Thyroid gland (tissue), 4 donors: Measurements from ENCODE around the gene URAD. TPM values are rescaled to one million over a fixed set of nuclear protein-coding genes. Genes with fewer than 3 reads are reported as not detected.

Experiments
- DNase-seq, 2 donors: peaks; one replicate each; pipeline ENCODE4 v3.0.0-alpha.2; 2019
- H3K27ac ChIP-seq, 3 donors: fragments of 200-600 bp; sonication (generic); 1 replicate in 2 of 3; 2 replicates in 1 of 3; pipeline ENCODE4 v1.5.1; 2016 to 2019; ENCODE audit warnings: mild to moderate bottlenecking in 1 of 3, moderate library complexity in 1 of 3
- H3K27me3 ChIP-seq: fragments of 200-600 bp; sonication (generic); one replicate; pipeline ENCODE4 v1.5.1; 2019
- H3K36me3 ChIP-seq, 2 donors: fragments of 200-600 bp; sonication (generic); one replicate each; pipeline ENCODE4 v1.5.1; 2016 to 2019
- H3K4me1 ChIP-seq, 2 donors: fragments of 200-600 bp; sonication (generic); one replicate each; pipeline ENCODE4 v1.5.1; 2017 to 2019
- H3K4me3 ChIP-seq, 3 donors: fragments of 200-600 bp; sonication (generic); replicated peaks in 1 of 3; 1 replicate in 2 of 3; 2 replicates in 1 of 3; pipeline ENCODE4 v1.5.1; 2016; ENCODE audit warnings: mild to moderate bottlenecking in 1 of 3
- H3K9me3 ChIP-seq: fragments of 200-600 bp; sonication (generic); one replicate; pipeline ENCODE4 v1.5.1; 2017
- CTCF ChIP-seq, 6 experiments: fragments of 200-600 bp in 3 of 6; fragments of 450-650 bp in 3 of 6; sonication (generic) in 3 of 6; IDR thresholded peaks; one replicate each; pipeline ENCODE4 v1.5.1; 2016 to 2019; ENCODE audit warnings: antibody characterized with exemption in 6 of 6, mild to moderate bottlenecking in 2 of 6, inconsistent platforms in 1 of 6, moderate library complexity in 1 of 6
- POLR2A ChIP-seq, 2 donors: fragments of 450-650 bp; IDR thresholded peaks; one replicate each; pipeline ENCODE4 v1.6.1; 2017; ENCODE audit warnings: antibody characterized with exemption in 2 of 2, mild to moderate bottlenecking in 2 of 2, moderate library complexity in 1 of 2
- WGBS, 2 donors: methylation state at CpG; one replicate each; pipeline ENCODE4 v1.1.5; 2017; 5-methylcytosine and 5-hydroxymethylcytosine counted together
- intact Hi-C: fragments of 100-400 bp; cut with DNase I; formaldehyde crosslinking; loops from one replicate; pipeline ENCODE4 v1.15.1; 2023
- total RNA-seq, 4 donors: library from RNA; depleted of rRNA; stranded (reverse); fragments of >200 nt; gene quantifications; one replicate each; pipeline ENCODE4 v1.2.3, GENCODE V29; 2016

The URAD gene
- total RNA-seq, 4 donors from 2014 or later = not detected

GRCh38 chr13:27970382-27971235 is 17.9 kb downstream of the URAD start:
- intact Hi-C loops = no loop called here
- WGBS, 2 donors = 5 to 11% methylated on average over 19 to 29 of the region's 53 CpGs
- no peak overlapping the region for H3K27ac ChIP-seq
- H3K36me3 ChIP-seq = no peaks in the 10 kb centered on the region
- DNase-seq = no peak
- peaks cover 0 to 21% of the 10 kb centered on the region in 2 donors for H3K4me1 ChIP-seq
- H3K4me3 ChIP-seq = no peak overlapping the region
- H3K9me3 ChIP-seq = no peaks in the 10 kb centered on the region
- peaks cover 15% of the 10 kb centered on the region for H3K27me3 ChIP-seq
- TF ChIP-seq CTCF (IDR thresholded peaks at IDR 0.05) (no peak), POLR2A (IDR thresholded peaks at IDR 0.05) (no peak)

GRCh38 chr13:27969866-27970229 is 18.6 kb downstream of the URAD start:
- no peaks in the 10 kb centered on the region for H3K36me3 ChIP-seq
- H3K27me3 ChIP-seq = peaks cover 19% of the 10 kb centered on the region
- H3K9me3 ChIP-seq = no peaks in the 10 kb centered on the region
- TF ChIP-seq POLR2A (IDR thresholded peaks at IDR 0.05) (no peak), CTCF (IDR thresholded peaks at IDR 0.05) (no peak)
- peaks cover 0 to 21% of the 10 kb centered on the region in 2 donors for H3K4me1 ChIP-seq
- no peak overlapping the region for H3K4me3 ChIP-seq
- WGBS, 2 donors = 12 to 16% methylated on average over 7 of the region's 7 CpGs
- H3K27ac ChIP-seq = no peak overlapping the region
- DNase-seq = no peak
- intact Hi-C loops = no loop called here

GRCh38 chr13:27969082-27969865 is 19.2 kb downstream of the URAD start, which contains the start of gene CDX2:
TSS of gene CDX2 (minus strand) at chr13:27969315. CDS start at chr13:27969006, 309 bp downstream.
- TF ChIP-seq POLR2A (IDR thresholded peaks at IDR 0.05) = no peak
- no peak for TF ChIP-seq CTCF (IDR thresholded peaks at IDR 0.05)
- no peak for DNase-seq
- WGBS, 2 donors = 6 to 7% methylated on average over 30 to 34 of the region's 34 CpGs
- H3K36me3 ChIP-seq = no peaks in the 10 kb centered on the region
- no peaks in the 10 kb centered on the region for H3K9me3 ChIP-seq
- peaks cover 22% of the 10 kb centered on the region for H3K27me3 ChIP-seq
- no peak within 1 kb of the TSS for H3K27ac ChIP-seq
- H3K4me3 ChIP-seq = no peak within 1 kb of the TSS
- intact Hi-C loops = no loop called here
- peaks cover 0 to 21% of the 10 kb centered on the region in 2 donors for H3K4me1 ChIP-seq

- no peak for DNase-seq
- intact Hi-C loops = no loop called here
- no peak for TF ChIP-seq POLR2A (IDR thresholded peaks at IDR 0.05)
- no peaks in the 10 kb centered on the region for H3K9me3 ChIP-seq
- H3K27me3 ChIP-seq = peaks cover 22% of the 10 kb centered on the region
- H3K4me3 ChIP-seq = no peak overlapping the region
- 2 to 3% methylated on average over 6 to 22 of the region's 86 CpGs for WGBS, 2 donors
- no peaks in the 10 kb centered on the region for H3K36me3 ChIP-seq
- H3K4me1 ChIP-seq = peaks cover 0 to 21% of the 10 kb centered on the region in 2 donors
- no peak overlapping the region for H3K27ac ChIP-seq
Observed at GRCh38 chr13:27968316-27969081, 20.0 kb downstream of the URAD start.

- peaks cover 22% of the 10 kb centered on the region for H3K27me3 ChIP-seq
- intact Hi-C loops = no loop called here
- H3K4me1 ChIP-seq = peaks cover 0 to 21% of the 10 kb centered on the region in 2 donors
- H3K9me3 ChIP-seq = no peaks in the 10 kb centered on the region
- TF ChIP-seq POLR2A (IDR thresholded peaks at IDR 0.05) (no peak), CTCF (IDR thresholded peaks at IDR 0.05) (no peak)
- H3K4me3 ChIP-seq = no peak overlapping the region
- no peak overlapping the region for H3K27ac ChIP-seq
- no peak for DNase-seq
- WGBS, 2 donors = 2% methylated on average over 9 to 15 of the region's 33 CpGs
- no peaks in the 10 kb centered on the region for H3K36me3 ChIP-seq
Observed at GRCh38 chr13:27967736-27968315, 20.7 kb downstream of the URAD start.
